ENCODE measurements around the gene A4GALT. TPM values are rescaled to one million over a fixed set of nuclear protein-coding genes. Genes with fewer than 3 reads are reported as not detected.

Gene A4GALT
- total RNA-seq, 1 experiment from 2014 or later = 6.9 TPM

- no peaks in the 10 kb centered on the region for H3K9me3 ChIP-seq (ENCODE audit: control insufficient read depth, insufficient read depth, low read depth, low read length)
- in situ Hi-C loops (cut with HindIII; ENCODE audit: low pct_unique_long_range_greater_than_20kb, low sequenced_read_pairs) (no loop called here), intact Hi-C loops (cut with micrococcal nuclease; ENCODE audit: unreplicated experiment) (no loop called here)
- DNase-seq (ENCODE audit: low read depth, low spot score) = no peak
- BruUV-seq (replicated peaks) = no TSS peak
- peaks cover 2% of the 10 kb centered on the region for H3K4me1 ChIP-seq (ENCODE audit: control insufficient read depth, insufficient read depth, low read length)
- no peak overlapping the region for H3K4me3 ChIP-seq (ENCODE audit: low read depth in 2 of 2, low read length in 2 of 2)
- H3K36me3 ChIP-seq (ENCODE audit: control insufficient read depth, insufficient read depth, low read length) = no peaks in the 10 kb centered on the region
- POLR2A ChIA-PET = no interaction called here
- no peaks in the 10 kb centered on the region for H3K27me3 ChIP-seq (ENCODE audit: control insufficient read depth, insufficient read depth, low read length)
- CTCF ChIA-PET = interaction anchor here (0.7 kb wide), 1 partner anchor 69 kb away, joined by 3 read pairs; no protein-coding TSS in a partner anchor
- peak overlapping the region; percentile 29; the same call in 1 of the 2 replicates for H3K27ac ChIP-seq (ENCODE audit: low read length)
- no peak for TF ChIP-seq CTCF (IDR thresholded peaks at IDR 0.05)
- TF ChIP-seq TCF7L2 (IDR thresholded peaks at IDR 0.05; ENCODE audit: low read depth, low read length) = no peak
- TF ChIP-seq SIN3A (IDR thresholded peaks at IDR 0.05; ENCODE audit: borderline replicate concordance, insufficient read depth, low read depth, low read length) = no peak
- peak; percentile 60; the same call in 1 of the 2 replicates for ATAC-seq
These were observed 8.5 kb downstream of the A4GALT start for GRCh38 chr22:42711895-42712837.

GRCh38 chr22:42711281-42711731 is 9.4 kb downstream of the A4GALT start:
- ATAC-seq (peak; percentile 81; the same call in 1 of the 2 replicates), DNase-seq (ENCODE audit: low read depth, low spot score) (no peak)
- in situ Hi-C loops (cut with HindIII; ENCODE audit: low pct_unique_long_range_greater_than_20kb, low sequenced_read_pairs) = no loop called here
- no peaks in the 10 kb centered on the region; the same call in 1 of the 2 replicates for H3K4me1 ChIP-seq (ENCODE audit: control insufficient read depth, insufficient read depth, low read length)
- TF ChIP-seq POLR2AphosphoS5 (IDR thresholded peaks at IDR 0.05; ENCODE audit: low read depth, low read length) (no peak), CTCF (IDR thresholded peaks at IDR 0.05) (no peak), REST (IDR thresholded peaks at IDR 0.05; ENCODE audit: insufficient read depth in 1 of 2, low read depth in 2 of 2, low read length in 1 of 2) (no peak), SIN3A (IDR thresholded peaks at IDR 0.05; ENCODE audit: borderline replicate concordance, insufficient read depth, low read depth, low read length) (no peak), TCF7L2 (IDR thresholded peaks at IDR 0.05; ENCODE audit: low read depth, low read length) (no peak)
- BruUV-seq (replicated peaks) = no TSS peak
- CTCF ChIA-PET = interaction anchor here (0.7 kb wide), 2 partner anchors 70 to 349 kb away, joined by 3 to 4 read pairs; no protein-coding TSS in a partner anchor
- no peak overlapping the region for H3K27ac ChIP-seq (ENCODE audit: low read length)
- intact Hi-C loops (cut with micrococcal nuclease; ENCODE audit: unreplicated experiment) = no loop called here
- H3K27me3 ChIP-seq (ENCODE audit: control insufficient read depth, insufficient read depth, low read length) = no peaks in the 10 kb centered on the region
- H3K9me3 ChIP-seq (ENCODE audit: control insufficient read depth, insufficient read depth, low read depth, low read length) = no peaks in the 10 kb centered on the region
- no peaks in the 10 kb centered on the region for H3K36me3 ChIP-seq (ENCODE audit: control insufficient read depth, insufficient read depth, low read length)
- no peak overlapping the region for H3K4me3 ChIP-seq (ENCODE audit: low read depth in 2 of 2, low read length in 2 of 2)
- POLR2A ChIA-PET = interaction anchor here (0.6 kb wide), 1 partner anchor 19 kb away, joined by 5 read pairs; no protein-coding TSS in a partner anchor
